PFSK-1 (cell line): ENCODE results near the gene NDUFA11.

Experiments used
- FOXP2 ChIP-seq: optimal IDR thresholded peaks from 2 replicates; pipeline ENCODE3; 2011; ENCODE audit warnings: borderline replicate concordance, control low read depth, inconsistent platforms; ENCODE audit not compliant: insufficient read depth; ENCODE audit errors: extremely low read length, extremely low read depth
- POLR2AphosphoS5 ChIP-seq: IDR thresholded peaks from 2 replicates; pipeline ENCODE4 v1.6.1; 2012; ENCODE audit warnings: low read depth, mild to moderate bottlenecking, control low read depth, low read length, moderate library complexity
- REST ChIP-seq, 2 experiments: IDR thresholded peaks; 2 replicates each; pipeline versions ENCODE4 v1.6.1 to v1.8.0; 2011 to 2012; ENCODE audit warnings: low read depth in 2 of 2, low read length in 2 of 2, control low read depth in 1 of 2, inconsistent platforms in 1 of 2, mild to moderate bottlenecking in 1 of 2, moderate library complexity in 1 of 2; ENCODE audit not compliant: insufficient read depth in 1 of 2
- SIN3A ChIP-seq: IDR thresholded peaks from 2 replicates; pipeline ENCODE4 v1.6.1; 2012; ENCODE audit warnings: mild to moderate bottlenecking, low read length, moderate library complexity, borderline replicate concordance; ENCODE audit not compliant: insufficient read depth
- TAF1 ChIP-seq: IDR thresholded peaks from 2 replicates; pipeline ENCODE4 v1.6.1; 2012; ENCODE audit warnings: low read length, control low read depth, borderline replicate concordance; ENCODE audit not compliant: insufficient read depth

Gene NDUFA11

GRCh38 chr19:5867201-5868136, 36.1 kb downstream of the NDUFA11 start:
- TF ChIP-seq POLR2AphosphoS5 (no peak), TAF1 (no peak), FOXP2 (no peak), REST (IDR thresholded peaks at IDR 0.05; ENCODE audit: insufficient read depth in 1 of 2, low read depth in 2 of 2, low read length in 2 of 2) (no peak), SIN3A (no peak)

GRCh38 chr19:5865772-5866171, 37.8 kb downstream of the NDUFA11 start:
- TF ChIP-seq REST (IDR thresholded peaks at IDR 0.05; ENCODE audit: insufficient read depth in 1 of 2, low read depth in 2 of 2, low read length in 2 of 2) (no peak), FOXP2 (no peak), SIN3A (no peak), POLR2AphosphoS5 (no peak)

GRCh38 chr19:5864725-5865486, 38.7 kb downstream of the NDUFA11 start:
- no peak for TF ChIP-seq REST (IDR thresholded peaks at IDR 0.05; ENCODE audit: insufficient read depth in 1 of 2, low read depth in 2 of 2, low read length in 2 of 2)

GRCh38 chr19:5864013-5864720, 39.4 kb downstream of the NDUFA11 start:
- TF ChIP-seq FOXP2 = no peak
- no peak for TF ChIP-seq POLR2AphosphoS5
- TF ChIP-seq SIN3A = no peak
- TF ChIP-seq TAF1 = no peak
- TF ChIP-seq REST (IDR thresholded peaks at IDR 0.05; ENCODE audit: insufficient read depth in 1 of 2, low read depth in 2 of 2, low read length in 2 of 2) = no peak
